Activated naive CD8-positive, alpha-beta T cell treated with anti-CD3 and anti-CD28 coated beads, Interleukin-2, amount 50 U/mL, for 16 hours (primary cell): Measurements from ENCODE around the gene KRTAP10-12.

Experiments used
- DNase-seq: peaks from one replicate; pipeline ENCODE4 v3.0.0-alpha.2; 2020; ENCODE audit warnings: low read depth, low spot score

Gene KRTAP10-12

GRCh38 chr21:44697811-44698734 is 1.1 kb downstream of the KRTAP10-12 start:
- no peak for DNase-seq

DNA sequence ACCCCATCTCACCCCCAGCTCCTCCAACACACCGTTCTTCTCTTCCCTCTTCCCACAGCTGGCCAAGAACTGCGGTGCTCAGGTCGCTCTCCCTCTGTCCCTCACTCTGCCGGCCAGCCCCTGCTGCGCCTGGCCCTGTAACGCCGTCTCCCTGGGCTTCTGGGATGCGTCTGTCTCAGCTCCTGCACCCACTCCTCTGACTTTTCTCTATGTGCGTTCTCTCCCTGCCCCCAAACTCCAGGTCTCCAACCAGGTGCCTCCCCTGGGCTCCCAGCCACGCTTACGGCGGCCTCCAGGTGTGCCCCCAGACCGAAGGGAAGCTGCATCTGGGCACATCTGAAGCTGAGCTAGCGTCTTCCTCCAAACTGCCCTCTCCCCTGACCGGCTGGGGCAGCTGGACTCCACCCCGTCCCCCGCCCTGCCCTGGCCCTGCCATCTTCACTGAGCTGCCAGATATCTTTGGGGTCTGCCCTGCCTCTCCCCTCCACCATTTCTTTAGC is 2.6 kb downstream of the KRTAP10-12 start:
- DNase-seq: no peak

GRCh38 chr21:44700101-44701022 is 3.4 kb downstream of the KRTAP10-12 start:
- no peak for DNase-seq

DNA sequence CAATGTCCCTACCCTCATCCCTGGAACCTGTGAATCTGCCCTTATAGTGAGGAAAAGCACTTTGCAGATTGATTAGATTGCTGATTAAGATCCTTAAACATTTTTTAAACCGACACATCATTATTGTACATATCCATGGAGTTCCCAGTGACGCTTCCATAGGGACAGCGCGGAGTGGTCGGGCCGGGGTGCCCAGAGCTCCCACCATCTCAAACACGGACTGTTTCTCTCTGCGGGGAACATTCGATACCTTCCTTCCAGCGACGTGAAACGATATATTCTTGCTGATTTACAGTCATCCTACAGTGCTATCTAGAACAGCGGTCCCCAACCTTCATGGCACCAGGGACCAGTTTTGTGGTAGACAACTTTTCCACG is 4.0 kb downstream of the KRTAP10-12 start:
- no peak for DNase-seq

GRCh38 chr21:44701541-44701940 is 4.6 kb downstream of the KRTAP10-12 start:
- no peak for DNase-seq

DNA sequence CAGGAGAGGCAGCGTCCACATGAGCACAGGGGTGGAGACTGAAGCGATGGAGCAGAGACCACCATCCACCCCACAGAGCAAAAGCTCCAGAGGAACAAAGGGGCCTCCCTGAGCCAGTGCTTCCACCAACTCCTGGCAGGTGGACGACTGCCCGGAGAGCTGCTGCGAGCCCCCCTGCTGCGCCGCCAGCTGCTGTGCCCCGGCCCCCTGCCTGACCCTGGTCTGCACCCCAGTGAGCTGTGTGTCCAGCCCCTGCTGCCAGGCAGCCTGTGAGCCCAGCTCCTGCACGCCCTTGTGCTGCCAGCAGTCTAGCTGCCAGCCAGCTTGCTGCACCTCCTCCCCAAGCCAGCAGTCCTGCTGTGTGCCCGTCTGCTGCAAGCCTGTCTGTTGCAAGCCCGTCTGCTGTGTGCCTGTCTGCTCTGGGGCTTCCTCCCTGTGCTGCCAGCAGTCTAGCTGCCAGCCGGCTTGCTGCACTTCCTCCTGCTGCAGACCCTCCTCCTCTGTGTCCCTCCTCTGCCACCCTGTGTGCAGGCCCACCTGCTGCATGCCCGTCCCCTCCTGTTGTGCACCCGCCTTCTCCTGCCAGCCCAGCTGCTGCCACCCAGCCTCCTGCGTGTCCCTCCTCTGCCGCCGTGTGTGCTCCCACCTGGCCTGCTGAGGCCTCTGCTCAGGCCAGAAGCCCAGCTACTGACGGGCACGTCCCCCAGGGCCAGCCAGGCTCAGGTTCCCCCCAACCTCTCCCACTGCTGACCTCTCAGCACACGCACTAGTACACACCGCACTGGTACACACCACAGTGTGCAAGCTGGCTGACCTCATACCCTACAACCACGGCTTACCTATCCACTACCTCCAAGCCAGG is 5.4 kb downstream of the KRTAP10-12 start:
- DNase-seq: no peak

GRCh38 chr21:44702973-44703730 is 6.2 kb downstream of the KRTAP10-12 start:
- DNase-seq: no peak

DNA sequence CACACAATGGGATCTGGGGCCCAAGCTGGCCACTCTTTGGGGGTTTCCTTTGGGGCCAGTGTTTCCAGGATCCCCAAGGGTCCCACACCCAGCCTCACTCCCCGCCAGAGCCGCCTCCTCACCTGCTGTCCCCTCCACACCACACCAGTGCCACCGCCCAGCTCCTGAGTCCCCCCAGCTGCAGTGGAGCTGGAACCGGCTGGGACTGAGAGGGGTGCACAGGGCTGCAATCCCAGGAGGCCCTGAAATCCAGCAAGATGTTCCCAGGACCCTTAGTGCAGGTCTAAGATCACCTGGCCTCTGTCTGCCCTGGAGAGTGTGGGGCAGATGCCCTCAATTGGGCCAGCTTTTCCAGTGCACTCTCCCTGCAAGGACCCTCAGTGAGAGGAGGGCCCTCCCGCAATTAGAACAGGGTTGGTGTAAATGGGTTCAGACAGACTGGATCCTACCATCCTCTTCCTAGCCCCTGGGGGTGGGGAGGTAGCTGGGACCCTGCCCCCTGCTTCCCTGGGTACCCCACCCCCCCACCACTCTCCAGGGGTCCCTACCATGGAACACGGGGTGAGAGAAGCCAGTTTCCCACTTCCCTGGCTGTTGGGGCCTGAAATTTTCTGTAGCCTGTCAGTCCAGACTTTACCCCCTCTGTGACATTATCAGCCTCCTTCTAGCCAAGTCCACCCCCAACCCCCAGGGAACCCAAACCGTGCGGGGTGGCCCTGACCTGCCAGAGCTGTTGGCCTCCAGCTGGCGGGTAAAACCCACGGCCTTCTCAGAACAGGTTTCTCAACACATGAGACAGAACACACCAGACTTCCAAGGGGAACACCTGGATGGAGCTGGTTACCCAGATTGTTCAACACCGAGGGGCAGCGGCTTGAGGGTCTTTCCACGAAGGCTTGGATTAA is 7.0 kb downstream of the KRTAP10-12 start:
- no peak for DNase-seq

GRCh38 chr21:44704636-44705001 is 7.6 kb downstream of the KRTAP10-12 start:
- DNase-seq: no peak

GRCh38 chr21:44706026-44706705 is 9.2 kb downstream of the KRTAP10-12 start:
- DNase-seq: no peak

DNA sequence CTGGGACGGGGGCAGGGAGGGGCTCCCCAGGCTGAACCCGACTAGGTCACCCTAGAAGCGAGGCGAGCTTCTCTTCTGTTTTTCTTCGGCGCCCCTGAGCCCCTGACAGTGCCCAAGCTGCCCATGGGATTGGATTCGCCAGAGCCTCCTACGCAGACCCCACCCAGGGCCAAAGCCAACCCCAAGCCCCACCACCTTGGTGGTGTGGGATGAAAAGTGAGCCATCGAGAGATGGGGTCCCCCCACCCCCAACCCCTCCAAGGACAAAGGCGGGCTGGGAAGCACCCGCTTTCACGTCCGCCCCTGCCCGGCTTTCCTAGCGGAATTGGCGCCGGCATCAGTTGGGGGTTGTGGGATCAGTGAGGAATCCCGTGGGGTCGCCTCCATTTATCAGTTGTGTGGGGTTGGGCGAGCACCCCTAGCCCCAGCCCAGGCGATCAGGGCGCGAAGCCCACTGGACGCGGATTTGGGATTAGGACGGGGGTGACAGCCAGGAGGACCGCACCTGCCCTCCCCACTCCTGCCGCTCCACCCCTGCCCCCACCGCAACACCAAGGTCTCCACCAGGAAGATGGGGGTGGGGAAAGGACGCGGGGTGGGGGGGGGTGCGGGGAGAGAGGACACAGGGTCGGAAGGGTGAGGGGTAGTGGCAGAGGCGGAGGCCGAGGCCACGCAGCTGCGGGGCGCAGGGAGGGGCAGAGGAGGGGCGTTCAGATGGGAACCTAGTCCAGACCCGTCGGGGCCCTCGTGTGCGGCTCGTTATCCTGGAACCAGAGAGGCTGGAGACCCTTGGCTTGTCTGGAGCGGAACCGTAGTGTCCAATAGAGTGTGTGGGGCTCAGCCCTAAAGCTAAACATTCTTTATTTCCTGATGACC is 10.0 kb downstream of the KRTAP10-12 start:
- DNase-seq: no peak

DNA sequence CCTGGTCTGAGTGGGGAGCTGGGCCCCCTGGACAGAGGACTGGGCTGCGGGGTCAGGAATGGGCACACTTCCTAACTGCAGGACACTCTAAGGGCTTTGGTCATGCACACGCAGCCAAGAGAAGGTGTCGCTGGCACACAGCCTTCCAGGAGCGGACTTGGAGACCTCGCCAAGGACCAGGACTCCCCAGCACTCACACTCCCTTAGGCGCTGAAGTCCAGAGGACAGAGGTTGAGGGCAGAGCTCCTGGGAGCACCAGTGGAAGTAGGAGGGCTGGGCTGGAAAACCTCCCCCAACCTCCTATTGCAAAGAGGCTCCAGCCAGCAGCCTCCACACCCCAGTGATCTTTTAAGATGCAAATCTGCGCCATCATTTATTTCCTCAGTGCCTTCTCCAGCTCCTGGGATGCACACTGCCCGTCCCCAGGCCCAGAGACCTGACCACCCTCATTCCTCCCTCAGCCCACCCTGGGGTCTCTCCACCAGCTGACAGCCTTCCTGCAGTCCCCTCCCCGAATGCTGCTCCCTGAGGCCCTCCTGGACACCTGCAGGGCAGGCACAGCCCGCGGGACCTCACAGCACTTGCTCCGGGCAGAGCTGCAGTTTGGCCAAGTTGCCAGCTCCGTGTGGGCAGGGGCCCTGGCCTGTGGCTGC is 11.4 kb downstream of the KRTAP10-12 start:
- DNase-seq: no peak

- DNase-seq: no peak
These were observed 12.0 kb downstream of the KRTAP10-12 start for GRCh38 chr21:44708866-44709425.

DNA sequence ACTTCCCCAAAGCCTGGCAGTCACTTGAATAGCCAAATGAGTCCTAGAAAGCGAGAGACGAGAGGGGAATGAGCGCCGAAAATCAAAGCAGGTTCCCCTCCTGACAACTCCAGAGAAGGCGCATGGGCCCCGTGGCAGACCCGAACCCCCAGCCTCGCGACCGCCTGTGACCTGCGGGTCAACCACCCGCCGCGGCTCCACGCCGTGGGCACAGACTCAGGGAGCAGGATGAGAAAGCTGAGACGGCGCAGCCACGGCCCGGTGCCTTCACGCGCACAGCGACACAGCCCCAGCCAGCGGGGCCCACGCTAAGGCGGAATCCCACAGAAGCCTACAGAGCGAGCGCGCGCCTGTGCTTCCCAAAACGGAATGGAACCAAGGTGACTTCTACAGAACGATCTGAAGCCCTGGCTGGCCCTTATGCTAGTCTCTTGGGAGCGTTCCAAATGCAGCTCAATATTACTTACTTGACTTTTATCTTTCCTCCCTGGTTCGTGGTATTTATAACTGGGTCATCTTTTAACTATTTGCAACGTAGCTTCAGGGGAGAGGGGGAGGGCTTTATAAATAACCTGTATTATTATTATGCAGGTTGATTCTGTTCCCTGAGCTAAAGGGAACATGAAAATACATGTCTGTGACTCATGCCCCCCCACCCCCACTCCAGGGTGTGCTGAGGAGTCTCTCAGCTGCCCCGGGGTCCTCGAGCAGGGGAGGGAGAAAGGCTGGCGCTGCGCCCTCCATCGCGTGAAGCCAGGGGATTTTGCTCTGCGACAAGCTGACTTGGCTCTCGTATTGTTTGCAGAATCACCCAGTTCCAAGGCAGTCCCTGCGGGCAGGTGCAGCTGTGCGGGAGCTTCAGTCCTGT is 12.7 kb downstream of the KRTAP10-12 start:
- DNase-seq: no peak

GRCh38 chr21:44710294-44710665 is 13.3 kb downstream of the KRTAP10-12 start:
- DNase-seq: no peak

DNA sequence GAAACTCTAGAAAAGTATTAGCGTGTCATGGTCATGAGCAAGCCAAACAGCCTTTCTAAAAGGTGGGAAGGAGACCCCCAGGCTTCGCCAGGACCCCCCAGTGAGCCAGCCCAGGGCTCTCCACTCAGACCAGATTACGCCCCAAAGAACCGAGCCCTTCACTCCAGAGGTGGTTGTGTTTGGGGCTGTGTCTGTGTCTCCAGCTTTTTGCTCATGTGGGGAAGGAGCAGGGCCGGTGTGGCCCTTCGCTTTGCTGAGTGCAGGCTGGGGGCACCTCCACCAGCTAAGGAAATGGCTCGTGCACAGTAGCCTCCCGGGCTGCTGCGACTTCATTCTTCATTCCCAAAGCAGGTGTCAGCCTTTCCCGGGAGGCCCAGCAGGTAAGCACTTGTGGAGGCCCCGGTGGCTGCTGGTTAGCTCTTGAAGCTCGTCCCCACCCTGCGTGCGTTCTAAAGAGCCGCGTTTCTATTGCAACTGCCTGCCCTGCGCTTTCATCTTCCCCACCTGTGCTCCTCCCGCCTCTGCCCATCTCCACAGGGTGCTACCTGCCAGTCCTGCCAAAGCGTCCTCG is 13.9 kb downstream of the KRTAP10-12 start:
- DNase-seq: no peak
